RWPE2 (cell line): ENCODE data around the gene ZNF664.

Source experiments
- ATAC-seq: fragments of 200-7000 bp; cut with Tn5 transposase; 3 replicates; pipeline ENCODE4 v1.9.1; 2021; ENCODE audit warnings: low read depth
- DNase-seq: peaks from one replicate; pipeline ENCODE4 v3.0.0-alpha.2; 2020; ENCODE audit warnings: low spot score
- H3K27ac ChIP-seq: fragments of 450-650 bp; 2 replicates; pipeline ENCODE4 v1.5.1; 2017; ENCODE audit warnings: mild to moderate bottlenecking; ENCODE audit not compliant: poor library complexity, severe bottlenecking
- H3K27me3 ChIP-seq: fragments of 250-450 bp; sonication (Bioruptor Pico); 2 replicates; pipeline ENCODE4 v1.5.1; 2021; ENCODE audit warnings: mild to moderate bottlenecking, moderate library complexity; ENCODE audit not compliant: insufficient read depth, poor library complexity, severe bottlenecking
- H3K36me3 ChIP-seq: fragments of 250-450 bp; sonication (Bioruptor Pico); 2 replicates; pipeline ENCODE4 v1.5.1; 2020; ENCODE audit warnings: low read depth, mild to moderate bottlenecking, moderate library complexity
- H3K4me1 ChIP-seq: fragments of 250-450 bp; sonication (Bioruptor Pico); 2 replicates; pipeline ENCODE4 v1.5.1; 2021; ENCODE audit warnings: mild to moderate bottlenecking, moderate library complexity; ENCODE audit not compliant: insufficient read depth, poor library complexity, severe bottlenecking
- H3K4me3 ChIP-seq: fragments of 250-450 bp; sonication (Bioruptor Pico); 2 replicates; pipeline ENCODE4 v1.5.1; 2021; ENCODE audit warnings: mild to moderate bottlenecking, moderate library complexity; ENCODE audit not compliant: severe bottlenecking
- H3K9me3 ChIP-seq: fragments of 250-450 bp; sonication (Bioruptor Pico); 2 replicates; pipeline ENCODE4 v1.5.1; 2021; ENCODE audit warnings: mild to moderate bottlenecking, moderate library complexity; ENCODE audit not compliant: severe bottlenecking
- TF ChIP-seq, protein P1 (sequence below): fragments of 450-650 bp; IDR thresholded peaks from one replicate; pipeline ENCODE4 v1.5.1; 2017; ENCODE audit warnings: mild to moderate bottlenecking, moderate library complexity; ENCODE audit not compliant: poor library complexity, severe bottlenecking

The ZNF664 gene

DNA sequence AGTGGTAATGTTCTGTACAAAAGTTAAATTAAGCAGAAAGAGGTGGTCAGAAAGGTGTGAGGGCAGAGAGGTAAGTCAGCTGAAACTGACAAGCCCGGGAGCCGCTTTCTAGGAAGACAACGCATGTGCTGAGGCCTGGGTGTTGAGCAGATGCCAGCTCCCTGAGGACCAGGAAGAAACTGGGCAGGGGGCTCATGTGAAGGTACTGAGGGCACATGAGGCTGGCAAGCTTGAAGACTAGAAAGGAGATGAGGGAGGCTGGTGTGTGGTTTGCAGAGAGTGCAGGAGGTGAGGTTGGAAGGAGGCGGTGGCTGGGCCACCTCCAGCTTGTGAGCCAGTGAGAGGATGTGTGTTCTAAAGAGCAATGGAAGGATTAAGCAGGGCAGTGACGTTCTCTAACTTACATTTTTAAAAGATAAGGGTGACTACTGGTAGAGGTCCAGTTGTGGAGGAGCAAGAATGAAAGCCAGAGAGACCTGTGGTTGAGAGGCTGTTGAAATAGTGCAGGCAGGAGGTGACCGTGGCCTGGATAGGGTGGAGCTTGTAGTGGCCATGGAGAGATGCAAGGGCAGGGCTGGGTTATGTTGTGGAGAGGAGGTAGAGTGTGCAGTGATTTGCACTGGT lies 29.1 kb downstream of the ZNF664 start:
- no peak for ATAC-seq
- DNase-seq = no peak
- no peak overlapping the region for H3K27ac ChIP-seq
- H3K4me3 ChIP-seq = no peak overlapping the region
- H3K27me3 ChIP-seq = no peaks in the 10 kb centered on the region
- H3K4me1 ChIP-seq = no peaks in the 10 kb centered on the region
- no peaks in the 10 kb centered on the region for H3K9me3 ChIP-seq
- peaks cover 43% of the 10 kb centered on the region for H3K36me3 ChIP-seq
- TF ChIP-seq, protein P1, sequence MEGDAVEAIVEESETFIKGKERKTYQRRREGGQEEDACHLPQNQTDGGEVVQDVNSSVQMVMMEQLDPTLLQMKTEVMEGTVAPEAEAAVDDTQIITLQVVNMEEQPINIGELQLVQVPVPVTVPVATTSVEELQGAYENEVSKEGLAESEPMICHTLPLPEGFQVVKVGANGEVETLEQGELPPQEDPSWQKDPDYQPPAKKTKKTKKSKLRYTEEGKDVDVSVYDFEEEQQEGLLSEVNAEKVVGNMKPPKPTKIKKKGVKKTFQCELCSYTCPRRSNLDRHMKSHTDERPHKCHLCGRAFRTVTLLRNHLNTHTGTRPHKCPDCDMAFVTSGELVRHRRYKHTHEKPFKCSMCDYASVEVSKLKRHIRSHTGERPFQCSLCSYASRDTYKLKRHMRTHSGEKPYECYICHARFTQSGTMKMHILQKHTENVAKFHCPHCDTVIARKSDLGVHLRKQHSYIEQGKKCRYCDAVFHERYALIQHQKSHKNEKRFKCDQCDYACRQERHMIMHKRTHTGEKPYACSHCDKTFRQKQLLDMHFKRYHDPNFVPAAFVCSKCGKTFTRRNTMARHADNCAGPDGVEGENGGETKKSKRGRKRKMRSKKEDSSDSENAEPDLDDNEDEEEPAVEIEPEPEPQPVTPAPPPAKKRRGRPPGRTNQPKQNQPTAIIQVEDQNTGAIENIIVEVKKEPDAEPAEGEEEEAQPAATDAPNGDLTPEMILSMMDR = no peak

DNA sequence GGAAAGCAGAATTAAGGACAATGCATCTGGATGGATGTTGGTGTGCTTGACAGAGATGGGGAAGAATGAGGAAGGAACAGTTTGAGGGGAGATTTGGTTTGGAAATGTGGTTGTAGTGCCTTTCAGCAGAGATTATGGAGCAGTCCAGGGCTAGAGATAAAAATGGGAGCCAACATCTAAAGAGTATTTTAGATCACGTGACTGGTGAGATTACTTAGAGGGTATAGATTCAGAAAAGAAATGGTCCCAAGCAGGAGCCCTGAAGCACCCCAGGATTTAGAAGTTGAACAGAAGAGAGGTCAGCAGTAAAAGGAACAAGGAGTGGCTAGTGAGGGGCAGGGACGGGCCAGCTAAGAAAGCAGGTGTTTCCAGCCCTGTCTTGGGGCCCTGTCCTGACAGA lies 29.6 kb downstream of the ZNF664 start:
- ATAC-seq = no peak
- DNase-seq = no peak

DNA sequence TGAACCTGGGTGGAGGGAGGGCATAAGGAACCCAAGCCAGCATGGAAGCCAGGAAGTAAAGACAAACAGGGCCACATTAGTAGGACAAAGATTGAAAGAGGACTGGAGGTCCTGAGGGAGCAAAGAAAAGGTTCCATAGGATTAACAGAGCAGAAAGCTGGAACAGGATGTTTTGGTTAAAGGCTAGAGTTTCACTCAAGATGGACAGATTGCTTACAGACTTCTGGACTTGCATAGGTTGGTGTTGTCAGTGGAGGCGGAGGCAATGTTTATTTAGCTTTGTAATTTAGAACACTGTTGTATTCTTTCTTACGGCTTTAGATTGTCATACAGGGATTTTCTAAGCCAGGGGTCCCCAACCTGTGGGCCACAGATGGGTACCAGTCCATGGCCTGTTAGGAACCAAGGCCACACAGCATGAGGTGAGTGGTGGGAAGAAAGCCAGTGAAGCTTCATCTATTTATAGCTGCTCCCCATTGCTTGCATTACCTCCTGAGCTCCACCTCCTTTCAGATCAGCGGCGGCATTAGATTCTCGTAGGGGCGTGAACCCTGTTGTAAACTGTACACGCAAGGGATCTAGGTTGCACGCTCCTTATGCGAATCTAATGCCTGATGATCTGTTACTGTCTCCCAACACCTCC lies 31.3 kb downstream of the ZNF664 start:
- no peak for ATAC-seq
- Histone ChIP-seq H3K27me3 (no peaks in the 10 kb centered on the region), H3K4me1 (no peaks in the 10 kb centered on the region), H3K36me3 (peaks cover 39% of the 10 kb centered on the region), H3K4me3 (no peak overlapping the region), H3K27ac (no peak overlapping the region), H3K9me3 (no peaks in the 10 kb centered on the region)
- no peak for DNase-seq
- TF ChIP-seq, protein P1 = no peak

More for the DNA sequence above, 29.6 kb downstream of the ZNF664 start:
- Histone ChIP-seq H3K36me3 (peaks cover 41% of the 10 kb centered on the region), H3K9me3 (no peaks in the 10 kb centered on the region), H3K27me3 (no peaks in the 10 kb centered on the region), H3K27ac (no peak overlapping the region), H3K4me3 (no peak overlapping the region), H3K4me1 (no peaks in the 10 kb centered on the region)
- TF ChIP-seq, protein P1 = no peak

DNA sequence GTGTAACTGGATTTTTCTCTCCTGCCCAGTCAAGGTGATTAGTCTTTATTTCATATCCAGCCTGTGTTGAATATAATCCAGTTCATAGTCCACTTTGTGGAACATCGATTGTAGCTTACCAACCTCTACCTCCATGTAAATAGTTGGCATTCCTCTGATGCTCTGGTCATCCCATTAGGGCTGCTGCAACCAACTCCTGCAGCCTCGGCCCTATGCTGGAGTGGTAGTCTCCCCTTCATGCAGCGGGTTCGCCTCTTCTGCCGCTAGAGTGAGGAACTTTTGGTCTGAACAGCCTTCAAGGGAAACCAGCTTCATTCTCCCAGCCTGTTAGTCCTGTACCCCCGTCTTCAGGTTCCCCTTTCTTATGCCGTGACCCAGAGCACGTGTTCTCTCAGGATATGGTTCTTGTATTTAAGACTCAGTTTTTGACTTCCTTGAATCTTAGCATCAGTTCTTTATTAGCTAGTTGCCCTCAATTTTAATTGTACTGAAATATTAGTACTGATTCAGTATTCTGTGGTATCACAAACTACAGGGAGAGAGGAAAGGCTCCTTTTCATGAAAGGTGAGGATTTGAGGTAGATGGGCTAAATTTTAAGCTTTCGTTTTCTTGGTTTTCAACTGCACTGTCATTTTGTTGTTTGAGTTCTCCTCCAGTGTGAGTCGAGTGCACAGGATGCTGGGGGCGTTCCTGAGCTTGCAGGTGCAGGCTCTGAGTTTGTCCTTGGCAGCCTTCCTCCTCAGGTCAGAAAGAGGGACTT lies 33.2 kb downstream of the ZNF664 start:
- ATAC-seq = no peak
- Histone ChIP-seq H3K4me3 (no peak overlapping the region), H3K36me3 (peaks cover 39% of the 10 kb centered on the region), H3K4me1 (no peaks in the 10 kb centered on the region), H3K27ac (no peak overlapping the region), H3K9me3 (no peaks in the 10 kb centered on the region), H3K27me3 (no peaks in the 10 kb centered on the region)
- no peak for DNase-seq
- TF ChIP-seq, protein P1 = no peak
